HepG2 (cell line): Measurements from ENCODE around the gene MAGEE1.

Experiments used
- ATF2 ChIP-seq: sonication (generic); formaldehyde crosslinking; IDR thresholded peaks from 2 replicates; pipeline ENCODE4 v1.4.0; 2020; ENCODE audit warnings: missing genetic modification reagents
- GPN1 ChIP-seq: sonication (generic); formaldehyde crosslinking; IDR thresholded peaks from 2 replicates; pipeline ENCODE4 v1.5.1; 2020; ENCODE audit warnings: missing genetic modification reagents, borderline replicate concordance
- HOMEZ ChIP-seq: IDR thresholded peaks from 2 replicates; pipeline ENCODE4 v1.6.1; 2016; ENCODE audit warnings: low read depth
- NFRKB ChIP-seq: fragments of 450-650 bp; IDR thresholded peaks from 2 replicates; pipeline ENCODE4 v1.6.1; 2017
- TAF15 ChIP-seq: fragments of 200-400 bp; formaldehyde crosslinking; IDR thresholded peaks from one replicate; pipeline ENCODE4 v1.6.1; 2018; ENCODE audit warnings: mild to moderate bottlenecking, low read depth, low read length; ENCODE audit not compliant: poor library complexity, severe bottlenecking
- ZNF343 ChIP-seq: sonication (generic); formaldehyde crosslinking; IDR thresholded peaks from 2 replicates; pipeline ENCODE4 v1.4.0; 2020; ENCODE audit warnings: mild to moderate bottlenecking, missing genetic modification reagents
- ZNF75D ChIP-seq: sonication (generic); formaldehyde crosslinking; IDR thresholded peaks from 2 replicates; pipeline ENCODE4 v1.8.1; 2023; ENCODE audit warnings: missing genetic modification reagents, mild to moderate bottlenecking, borderline replicate concordance
- TF ChIP-seq, protein P1 (sequence below): IDR thresholded peaks from 2 replicates; pipeline ENCODE4 v1.6.1; 2012; ENCODE audit warnings: low read length, improper control_type of control experiment
- TF ChIP-seq, protein P2 (sequence below): sonication (generic); formaldehyde crosslinking; IDR thresholded peaks from 2 replicates; pipeline ENCODE4 v1.5.0; 2020; ENCODE audit warnings: mild to moderate bottlenecking, missing genetic modification reagents, moderate library complexity

- no peak for TF ChIP-seq NFRKB
- no peak for TF ChIP-seq ZNF75D (CRISPR knock-in tag)
- no peak for TF ChIP-seq HOMEZ (CRISPR knock-in tag)
- no peak for TF ChIP-seq ZNF343 (CRISPR knock-in tag)
- TF ChIP-seq GPN1 = no peak
- TF ChIP-seq, protein P1, sequence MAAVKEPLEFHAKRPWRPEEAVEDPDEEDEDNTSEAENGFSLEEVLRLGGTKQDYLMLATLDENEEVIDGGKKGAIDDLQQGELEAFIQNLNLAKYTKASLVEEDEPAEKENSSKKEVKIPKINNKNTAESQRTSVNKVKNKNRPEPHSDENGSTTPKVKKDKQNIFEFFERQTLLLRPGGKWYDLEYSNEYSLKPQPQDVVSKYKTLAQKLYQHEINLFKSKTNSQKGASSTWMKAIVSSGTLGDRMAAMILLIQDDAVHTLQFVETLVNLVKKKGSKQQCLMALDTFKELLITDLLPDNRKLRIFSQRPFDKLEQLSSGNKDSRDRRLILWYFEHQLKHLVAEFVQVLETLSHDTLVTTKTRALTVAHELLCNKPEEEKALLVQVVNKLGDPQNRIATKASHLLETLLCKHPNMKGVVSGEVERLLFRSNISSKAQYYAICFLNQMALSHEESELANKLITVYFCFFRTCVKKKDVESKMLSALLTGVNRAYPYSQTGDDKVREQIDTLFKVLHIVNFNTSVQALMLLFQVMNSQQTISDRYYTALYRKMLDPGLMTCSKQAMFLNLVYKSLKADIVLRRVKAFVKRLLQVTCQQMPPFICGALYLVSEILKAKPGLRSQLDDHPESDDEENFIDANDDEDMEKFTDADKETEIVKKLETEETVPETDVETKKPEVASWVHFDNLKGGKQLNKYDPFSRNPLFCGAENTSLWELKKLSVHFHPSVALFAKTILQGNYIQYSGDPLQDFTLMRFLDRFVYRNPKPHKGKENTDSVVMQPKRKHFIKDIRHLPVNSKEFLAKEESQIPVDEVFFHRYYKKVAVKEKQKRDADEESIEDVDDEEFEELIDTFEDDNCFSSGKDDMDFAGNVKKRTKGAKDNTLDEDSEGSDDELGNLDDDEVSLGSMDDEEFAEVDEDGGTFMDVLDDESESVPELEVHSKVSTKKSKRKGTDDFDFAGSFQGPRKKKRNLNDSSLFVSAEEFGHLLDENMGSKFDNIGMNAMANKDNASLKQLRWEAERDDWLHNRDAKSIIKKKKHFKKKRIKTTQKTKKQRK = no peak
- TF ChIP-seq TAF15 = no peak
- TF ChIP-seq ATF2 = no peak
- TF ChIP-seq, protein P2, sequence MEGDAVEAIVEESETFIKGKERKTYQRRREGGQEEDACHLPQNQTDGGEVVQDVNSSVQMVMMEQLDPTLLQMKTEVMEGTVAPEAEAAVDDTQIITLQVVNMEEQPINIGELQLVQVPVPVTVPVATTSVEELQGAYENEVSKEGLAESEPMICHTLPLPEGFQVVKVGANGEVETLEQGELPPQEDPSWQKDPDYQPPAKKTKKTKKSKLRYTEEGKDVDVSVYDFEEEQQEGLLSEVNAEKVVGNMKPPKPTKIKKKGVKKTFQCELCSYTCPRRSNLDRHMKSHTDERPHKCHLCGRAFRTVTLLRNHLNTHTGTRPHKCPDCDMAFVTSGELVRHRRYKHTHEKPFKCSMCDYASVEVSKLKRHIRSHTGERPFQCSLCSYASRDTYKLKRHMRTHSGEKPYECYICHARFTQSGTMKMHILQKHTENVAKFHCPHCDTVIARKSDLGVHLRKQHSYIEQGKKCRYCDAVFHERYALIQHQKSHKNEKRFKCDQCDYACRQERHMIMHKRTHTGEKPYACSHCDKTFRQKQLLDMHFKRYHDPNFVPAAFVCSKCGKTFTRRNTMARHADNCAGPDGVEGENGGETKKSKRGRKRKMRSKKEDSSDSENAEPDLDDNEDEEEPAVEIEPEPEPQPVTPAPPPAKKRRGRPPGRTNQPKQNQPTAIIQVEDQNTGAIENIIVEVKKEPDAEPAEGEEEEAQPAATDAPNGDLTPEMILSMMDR (CRISPR knock-in tag) = no peak
Observed at GRCh38 chrX:76453737-76454406, 26.4 kb downstream of the MAGEE1 start.
